ENCODE data around the gene DMTF1. TPM values are rescaled to one million over a fixed set of nuclear protein-coding genes. Genes with fewer than 3 reads are reported as not detected.

Gene DMTF1
- total and polyA plus RNA-seq, 10 of the 15 experiments (the other 5 are each of a cell fraction or from before 2014, with no cell fraction given) = 24.3 to 191 (median 72.0) TPM

GRCh38 chr7:87152112-87152896 is at the start of gene DMTF1 (continued):
- TF ChIP-seq NKRF (conservative IDR thresholded peaks at IDR 0.05) (peak; percentile 85), RAD21 (IDR thresholded peaks at IDR 0.05; ENCODE audit: insufficient read depth, low read depth, low read length) (no peak), ZNF384 (IDR thresholded peaks at IDR 0.05; ENCODE audit: borderline replicate concordance, low read depth, low read length) (no peak), YY1 (IDR thresholded peaks at IDR 0.05; ENCODE audit: low read depth, low read length) (peak; percentile 98), CEBPB (IDR thresholded peaks at IDR 0.05; ENCODE audit: borderline replicate concordance in 1 of 2, low read depth in 2 of 2, low read length in 2 of 2) (no peak), YBX1 (IDR thresholded peaks at IDR 0.05) (no peak), ZZZ3 (IDR thresholded peaks at IDR 0.05; ENCODE audit: control insufficient read depth, insufficient read length, low read depth) (no peak), CUX1 (IDR thresholded peaks at IDR 0.05; ENCODE audit: insufficient replicate concordance, low read depth, low read length) (no peak), ZBTB4 (CRISPR knock-in tag; IDR thresholded peaks at IDR 0.05) (no peak), RB1 (IDR thresholded peaks at IDR 0.05; ENCODE audit: borderline replicate concordance) (peak; percentile 94), POLR2A (IDR thresholded peaks at IDR 0.05; ENCODE audit: low read depth, low read length) (peak; percentile 96), SRF (IDR thresholded peaks at IDR 0.05; ENCODE audit: low read depth in 2 of 2, low read length in 2 of 2) (0 out of 4 replicates have a peak, but pooled peaks of 1 of the 2 experiments have one; percentile 24), POLR2AphosphoS2 (IDR thresholded peaks at IDR 0.05; ENCODE audit: low read depth, low read length) (peak; percentile 48; the same call in 1 of the 2 replicates)

Measured in GM12878 (cell line).